Breast epithelium (tissue), 3 donors: ENCODE results near the gene NTRK2.

Experiments used
- CTCF ChIP-seq, 3 donors: fragments of 450-650 bp; IDR thresholded peaks; one replicate each; pipeline ENCODE4 v1.5.1; 2016 to 2017; ENCODE audit warnings: antibody characterized with exemption in 3 of 3, mild to moderate bottlenecking in 3 of 3, moderate library complexity in 3 of 3
- POLR2A ChIP-seq: fragments of 450-650 bp; IDR thresholded peaks from one replicate; pipeline ENCODE4 v1.6.1; 2016; ENCODE audit warnings: antibody characterized with exemption, mild to moderate bottlenecking, moderate library complexity
- POLR2AphosphoS5 ChIP-seq, 3 donors: sonication (generic); formaldehyde crosslinking; IDR thresholded peaks; one replicate each; pipeline ENCODE4 v1.6.1; 2017; ENCODE audit warnings: antibody characterized with exemption in 3 of 3

DNA sequence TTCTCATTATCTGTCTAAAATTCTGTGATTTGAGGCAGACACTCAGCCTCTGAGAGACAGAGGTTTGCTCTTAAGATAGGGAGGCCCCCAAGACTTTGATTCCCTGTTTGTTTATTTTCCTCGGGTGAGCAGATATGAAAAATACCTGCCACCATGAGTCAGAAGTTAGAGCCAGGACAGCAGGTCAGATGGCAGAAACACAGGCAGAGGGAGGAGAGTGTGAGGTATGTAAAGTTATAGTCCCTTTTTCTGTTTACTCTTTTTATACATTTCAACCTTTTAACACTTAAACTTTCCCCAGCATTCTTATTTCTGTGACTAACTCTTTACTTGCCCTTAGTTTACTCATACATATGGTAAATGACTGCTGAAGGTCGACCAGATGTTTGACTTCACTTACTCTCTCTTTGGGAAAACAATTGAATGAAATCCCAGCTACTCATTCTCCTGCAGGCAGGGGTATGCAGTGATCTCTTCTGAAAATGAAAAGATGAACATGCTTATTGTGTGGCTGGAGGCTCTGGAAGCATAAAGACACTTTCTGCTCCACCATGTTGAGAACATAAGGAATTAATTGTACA, 383.8 kb downstream of the NTRK2 start:
- no peak for TF ChIP-seq POLR2A
- TF ChIP-seq CTCF (IDR thresholded peaks at IDR 0.05): no peak
- TF ChIP-seq POLR2AphosphoS5 (IDR thresholded peaks at IDR 0.05): no peak
